Astrocyte of the cerebellum (primary cell): ENCODE data around the gene CAMK1.

Source experiments
- DNase-seq: peaks from one replicate; pipeline ENCODE4 v3.0.0-alpha.2; 2011; ENCODE audit warnings: low read depth
- H3K4me3 ChIP-seq: 2 replicates; pipeline ENCODE4 v1.5.1; 2011; ENCODE audit warnings: mild to moderate bottlenecking, low read depth, low read length, moderate library complexity
- in situ Hi-C: cut with HindIII; loops from 2 replicates; pipeline ENCODE4 v1.10.0; 2017; ENCODE audit warnings: low sequenced_read_pairs
- TF ChIP-seq, protein P1 (sequence below): IDR thresholded peaks from 2 replicates; pipeline ENCODE4 v1.5.1; 2012; ENCODE audit warnings: low read length, low read depth, moderate library complexity, mild to moderate bottlenecking; ENCODE audit errors: missing control alignments

Gene CAMK1

DNA sequence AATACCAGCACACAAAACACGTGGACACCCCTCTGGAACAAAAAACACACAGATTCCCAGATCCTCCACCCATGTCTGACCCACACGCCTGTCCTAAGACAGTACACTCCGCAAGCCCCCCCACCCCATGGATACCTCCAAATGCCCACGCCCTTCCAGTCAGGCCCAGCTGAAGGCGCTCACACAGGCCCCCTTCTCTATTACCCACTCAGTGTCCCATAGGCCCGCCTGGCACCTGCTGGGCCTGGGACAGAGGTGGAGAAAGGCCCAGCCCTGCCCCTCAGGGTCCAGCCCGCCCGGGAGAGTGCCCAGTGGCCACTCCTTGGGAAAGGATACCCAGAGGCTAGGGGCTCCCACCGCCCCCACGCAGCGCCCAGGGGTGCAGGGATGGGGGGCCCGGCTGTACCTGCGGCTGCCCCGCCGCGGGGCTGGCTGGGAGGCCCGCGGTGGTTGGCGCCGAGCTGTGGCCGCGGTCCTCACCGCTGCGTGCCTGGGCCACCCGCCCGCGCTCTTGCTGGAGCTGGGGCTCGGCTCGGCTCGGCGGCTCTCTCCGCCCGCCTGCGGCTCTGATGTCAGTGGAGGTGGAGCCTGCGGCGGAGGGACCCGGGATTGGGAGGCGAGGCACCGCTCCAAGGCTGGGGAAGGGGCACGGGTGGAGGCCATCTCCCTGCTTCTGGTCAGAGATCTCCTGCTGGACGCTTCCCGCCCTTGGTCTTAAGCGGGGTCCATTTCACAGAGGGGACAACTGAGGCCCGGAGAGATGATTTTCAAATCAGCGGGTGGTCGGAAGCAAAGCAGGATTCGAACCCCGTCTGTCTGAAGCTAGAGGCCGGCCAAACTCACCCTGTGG is at the start of gene CAMK1:
Gene CAMK1 (minus strand): TSS at position 522 of the 850 bp plus-strand sequence. CDS start 2,198 bp downstream, outside the sequence.
- no peak for DNase-seq
- H3K4me3 ChIP-seq = peak within 1 kb of the TSS; percentile 55
- TF ChIP-seq, protein P1, sequence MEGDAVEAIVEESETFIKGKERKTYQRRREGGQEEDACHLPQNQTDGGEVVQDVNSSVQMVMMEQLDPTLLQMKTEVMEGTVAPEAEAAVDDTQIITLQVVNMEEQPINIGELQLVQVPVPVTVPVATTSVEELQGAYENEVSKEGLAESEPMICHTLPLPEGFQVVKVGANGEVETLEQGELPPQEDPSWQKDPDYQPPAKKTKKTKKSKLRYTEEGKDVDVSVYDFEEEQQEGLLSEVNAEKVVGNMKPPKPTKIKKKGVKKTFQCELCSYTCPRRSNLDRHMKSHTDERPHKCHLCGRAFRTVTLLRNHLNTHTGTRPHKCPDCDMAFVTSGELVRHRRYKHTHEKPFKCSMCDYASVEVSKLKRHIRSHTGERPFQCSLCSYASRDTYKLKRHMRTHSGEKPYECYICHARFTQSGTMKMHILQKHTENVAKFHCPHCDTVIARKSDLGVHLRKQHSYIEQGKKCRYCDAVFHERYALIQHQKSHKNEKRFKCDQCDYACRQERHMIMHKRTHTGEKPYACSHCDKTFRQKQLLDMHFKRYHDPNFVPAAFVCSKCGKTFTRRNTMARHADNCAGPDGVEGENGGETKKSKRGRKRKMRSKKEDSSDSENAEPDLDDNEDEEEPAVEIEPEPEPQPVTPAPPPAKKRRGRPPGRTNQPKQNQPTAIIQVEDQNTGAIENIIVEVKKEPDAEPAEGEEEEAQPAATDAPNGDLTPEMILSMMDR = no peak
- in situ Hi-C loops = no loop called here

DNA sequence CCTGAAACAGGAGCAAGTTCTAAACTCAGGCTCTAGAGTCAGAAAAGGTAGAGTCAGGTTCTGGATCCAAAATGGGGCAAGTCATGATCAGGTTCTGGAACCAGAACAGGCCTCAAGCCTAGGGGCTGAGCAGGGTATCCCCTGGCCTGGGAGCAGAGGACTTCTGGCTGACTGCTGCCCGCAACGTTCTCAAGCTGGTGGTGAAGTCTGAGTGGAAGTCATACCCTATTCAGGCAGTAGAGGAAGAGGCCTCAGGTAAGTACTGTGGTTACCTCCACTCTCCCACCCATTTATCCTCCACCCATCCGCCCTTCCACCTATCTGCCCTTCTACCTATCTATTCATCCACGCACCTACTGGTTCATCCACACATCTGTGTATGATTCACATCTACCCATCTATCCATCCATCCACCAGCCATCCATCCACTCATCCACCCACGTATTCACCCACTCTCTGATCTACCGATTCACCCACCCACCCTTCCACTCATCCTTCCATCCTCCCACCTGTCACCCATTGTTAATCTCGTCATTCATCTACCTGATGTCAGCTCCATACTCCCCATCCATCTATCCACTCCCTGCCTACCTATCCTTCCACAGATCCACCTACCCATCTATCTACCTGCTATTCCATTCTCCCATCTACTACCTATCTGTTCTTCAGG is 49.1 kb upstream of the CAMK1 start:
- no peak overlapping the region for H3K4me3 ChIP-seq
- in situ Hi-C loops = no loop called here
- no peak for DNase-seq
- TF ChIP-seq, protein P1 = no peak

DNA sequence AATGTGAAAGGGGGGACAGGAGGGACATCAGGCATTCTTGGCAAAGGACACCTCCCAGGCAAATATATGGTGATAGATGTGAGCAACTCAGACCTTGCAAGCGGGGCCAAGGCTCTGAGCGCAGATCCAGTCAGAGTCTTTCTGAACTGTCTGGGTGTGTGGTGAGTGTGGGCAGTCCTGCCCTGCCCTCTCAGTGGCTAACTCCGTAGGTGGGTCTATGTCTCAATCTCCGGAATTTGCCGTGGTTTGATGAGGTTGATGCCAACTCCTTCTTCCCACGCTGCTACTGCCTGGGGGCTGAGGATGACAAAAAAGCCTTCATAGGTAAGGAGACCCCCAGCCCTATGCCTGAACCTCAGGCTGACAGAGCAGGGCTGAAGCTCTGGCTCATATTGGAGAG is 47.7 kb upstream of the CAMK1 start:
- TF ChIP-seq, protein P1 = no peak
- in situ Hi-C loops = no loop called here
- H3K4me3 ChIP-seq = no peak overlapping the region
- no peak for DNase-seq

DNA sequence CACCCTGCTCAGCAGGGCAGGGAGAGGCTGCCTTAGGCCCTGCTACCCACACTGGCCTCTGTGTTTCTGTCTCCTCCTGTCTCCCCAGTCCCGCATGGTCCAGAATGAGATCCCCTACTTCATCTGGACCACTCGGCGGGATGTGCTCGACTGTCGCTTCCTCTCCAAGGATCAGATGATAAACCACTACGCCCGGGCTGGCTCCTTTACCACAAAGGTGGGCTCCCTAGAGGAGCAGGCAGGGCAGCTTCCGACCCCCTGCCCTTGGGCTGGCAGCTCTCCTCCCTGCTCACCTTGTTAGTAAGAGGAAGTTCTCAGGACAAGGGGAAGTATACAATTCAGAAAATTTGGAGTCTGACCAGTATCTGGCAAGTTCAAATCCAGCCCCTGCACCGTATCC is 46.2 kb upstream of the CAMK1 start:
- DNase-seq = no peak
- TF ChIP-seq, protein P1 = no peak
- in situ Hi-C loops = no loop called here
- no peak overlapping the region for H3K4me3 ChIP-seq

DNA sequence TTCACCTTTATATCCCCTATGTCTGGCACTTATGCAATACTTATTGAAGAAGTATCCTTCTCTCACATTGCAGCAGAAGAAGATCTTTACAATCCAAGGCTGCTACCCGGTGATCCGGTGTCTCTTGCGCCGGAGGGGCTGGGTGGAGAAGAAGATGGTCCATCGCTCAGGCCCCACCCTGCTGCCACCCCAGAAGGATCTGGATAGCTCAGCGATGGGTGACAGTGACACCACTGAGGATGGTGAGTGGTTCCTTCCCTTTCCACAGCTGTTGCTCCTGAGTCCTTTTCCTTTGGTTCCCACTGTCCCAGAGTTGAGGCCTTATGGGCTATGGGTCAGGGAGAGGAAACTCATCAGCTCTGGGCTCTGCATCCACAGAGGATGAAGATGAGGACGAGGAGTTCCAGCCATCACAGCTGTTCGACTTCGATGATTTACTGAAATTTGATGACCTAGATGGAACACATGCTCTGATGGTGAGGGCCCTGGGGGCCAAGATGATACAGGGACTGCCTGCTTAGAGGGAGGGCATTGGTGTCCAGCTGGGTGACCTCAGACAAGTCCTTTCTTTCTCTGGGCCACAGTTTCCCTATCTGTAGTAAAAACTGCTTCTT is 43.2 kb upstream of the CAMK1 start:
- no peak for DNase-seq
- H3K4me3 ChIP-seq = no peak overlapping the region
- TF ChIP-seq, protein P1 = no peak
- in situ Hi-C loops = no loop called here

DNA sequence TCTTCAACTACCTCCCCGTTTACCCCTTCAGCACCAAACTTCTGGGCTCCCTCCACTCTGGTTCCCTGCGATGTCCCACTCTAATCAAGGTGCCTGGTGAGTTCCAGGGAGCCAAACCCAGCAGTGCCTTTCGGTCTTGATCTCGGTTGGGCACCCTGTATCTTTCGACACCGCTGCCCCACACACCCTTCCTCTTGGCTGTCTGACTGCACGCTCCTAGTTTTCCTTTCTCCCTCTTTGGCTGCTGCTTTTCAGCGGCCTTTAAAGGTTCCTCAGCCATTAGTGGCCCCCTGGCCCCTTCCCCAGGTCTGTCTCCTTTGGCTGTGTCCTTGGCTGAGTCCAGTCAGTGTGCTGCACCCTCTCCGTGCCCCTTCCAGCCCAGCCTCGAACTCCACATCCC is 41.1 kb upstream of the CAMK1 start:
- in situ Hi-C loops = no loop called here
- DNase-seq = no peak
- TF ChIP-seq, protein P1 = no peak
- H3K4me3 ChIP-seq = peak overlapping the region; percentile 47
